Measurements from ENCODE around the gene ASAP2.

ASAP2 gene

DNA sequence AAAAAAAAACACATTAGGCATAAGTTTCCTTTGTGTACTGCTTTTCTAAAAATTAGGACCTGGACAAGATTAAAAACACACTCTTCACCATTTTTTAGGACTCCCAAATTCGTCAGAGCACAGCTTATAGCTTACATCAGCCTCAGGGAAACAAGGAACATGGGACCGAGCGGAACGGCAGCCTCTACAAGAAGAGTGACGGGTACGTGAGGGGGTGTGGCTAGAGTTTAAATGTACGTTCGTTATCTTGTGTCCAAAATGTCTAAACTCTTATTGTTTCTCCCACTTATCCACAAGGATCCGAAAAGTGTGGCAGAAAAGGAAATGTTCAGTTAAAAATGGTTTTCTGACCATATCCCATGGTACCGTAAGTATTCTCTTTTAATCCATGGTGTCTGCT is 137.8 kb downstream of the ASAP2 start:
- no peak for DNase-seq (ENCODE audit: low read depth, low spot score)

DNA sequence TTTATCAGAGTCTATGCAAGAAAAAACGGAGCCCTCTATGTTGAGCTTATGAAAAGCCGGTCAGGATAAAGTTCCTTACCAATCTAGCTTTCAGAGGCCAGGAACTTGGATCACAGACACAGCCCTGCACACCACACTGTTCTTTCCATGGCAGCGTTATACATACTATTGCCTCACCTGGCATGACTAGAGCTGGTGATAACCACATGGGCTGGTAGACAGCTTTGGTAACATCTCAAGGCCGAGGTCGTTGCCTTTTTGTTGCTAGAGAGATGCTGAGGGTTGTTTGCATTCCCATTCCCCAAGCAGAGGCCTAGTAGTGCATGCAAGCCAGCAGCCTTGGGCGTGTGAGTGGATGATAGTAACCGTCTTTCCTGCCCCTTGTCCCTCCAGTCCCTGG is 138.7 kb downstream of the ASAP2 start:
- no peak for DNase-seq (ENCODE audit: low read depth, low spot score)

DNA sequence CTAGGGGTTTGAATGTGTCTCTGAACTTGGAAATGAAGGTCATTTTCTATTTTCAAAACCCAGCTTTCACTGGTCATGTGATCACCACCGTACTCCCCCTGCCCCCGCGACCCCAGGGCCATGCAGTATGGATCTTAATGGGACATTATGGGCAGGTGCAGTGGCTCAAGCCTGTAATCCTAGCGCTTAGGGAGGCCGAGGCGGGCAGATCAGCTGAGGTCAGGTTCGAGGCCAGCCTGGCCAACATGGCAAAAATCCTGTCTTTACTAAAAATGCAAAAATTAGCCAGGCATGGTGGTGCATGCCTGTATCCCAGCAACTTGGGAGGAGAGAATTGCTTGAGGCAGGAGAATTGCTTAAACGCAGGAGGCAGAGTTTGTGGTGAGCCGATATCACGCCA is 139.4 kb downstream of the ASAP2 start:
- no peak for DNase-seq (ENCODE audit: low read depth, low spot score)

DNA sequence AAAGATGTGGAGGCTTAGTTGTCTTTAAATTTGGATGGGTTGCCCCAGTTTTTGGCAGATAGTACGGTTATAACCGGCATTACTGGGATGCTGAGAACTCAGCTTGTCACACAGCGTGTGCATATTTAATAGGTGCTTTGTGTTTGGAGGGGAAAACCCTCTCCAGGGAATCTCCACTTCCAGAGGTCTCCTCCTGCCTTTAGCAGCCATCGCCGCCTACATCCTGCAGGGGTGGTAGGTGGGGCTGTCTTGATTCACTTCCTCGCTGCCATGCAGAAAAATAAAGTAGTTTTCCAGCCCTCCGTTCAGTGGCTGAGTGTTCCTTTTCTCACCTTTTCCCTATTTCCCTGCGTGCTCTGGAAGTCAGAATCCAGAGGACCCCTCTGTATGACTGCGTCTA is 140.3 kb downstream of the ASAP2 start:
- no peak for DNase-seq (ENCODE audit: low read depth, low spot score)

DNA sequence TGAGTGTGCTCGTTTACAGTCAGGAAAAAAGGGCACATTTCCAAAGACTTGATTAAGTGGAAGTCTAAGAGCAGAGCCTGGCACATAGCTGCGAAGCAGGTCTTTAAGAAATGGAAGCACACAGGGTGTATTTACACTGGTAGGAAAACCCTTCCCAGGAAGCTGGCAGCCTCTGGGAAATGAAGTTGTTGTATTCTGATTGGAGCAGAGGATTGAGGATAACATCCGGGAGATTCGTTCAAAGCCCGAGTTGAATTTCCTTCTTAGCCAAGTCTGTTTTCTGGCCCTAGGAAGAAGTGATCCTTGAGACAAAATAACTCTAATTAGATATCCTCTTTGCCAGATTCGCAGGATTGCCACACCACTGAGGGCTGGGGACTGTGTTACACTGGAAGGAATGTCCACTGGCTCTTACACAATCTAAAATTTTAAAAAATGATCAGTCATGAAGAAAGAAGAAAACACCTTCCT is 140.8 kb downstream of the ASAP2 start:
- DNase-seq (ENCODE audit: low read depth, low spot score): peak; percentile 23

DNA sequence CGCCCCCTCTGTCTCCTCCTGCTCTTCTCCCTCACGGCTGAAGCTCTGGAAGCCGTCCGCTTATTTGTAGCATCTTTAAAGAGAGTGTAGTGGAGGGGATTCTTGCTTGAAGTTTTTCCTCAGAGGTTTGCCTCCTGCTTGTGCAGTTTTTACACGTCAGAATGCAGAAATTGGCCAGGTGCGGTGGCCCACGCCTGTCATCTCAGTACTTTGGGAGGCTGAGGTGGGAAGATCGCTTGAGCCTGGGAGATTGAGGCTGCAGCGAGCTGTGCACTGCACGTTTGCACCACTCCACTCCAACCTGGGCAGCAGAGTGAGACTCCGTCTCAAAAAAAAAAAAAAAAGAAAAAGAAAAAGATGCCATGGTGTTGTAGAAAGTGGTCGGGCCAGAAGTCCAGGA is 147.7 kb downstream of the ASAP2 start:
- no peak for DNase-seq (ENCODE audit: low read depth, low spot score)

DNA sequence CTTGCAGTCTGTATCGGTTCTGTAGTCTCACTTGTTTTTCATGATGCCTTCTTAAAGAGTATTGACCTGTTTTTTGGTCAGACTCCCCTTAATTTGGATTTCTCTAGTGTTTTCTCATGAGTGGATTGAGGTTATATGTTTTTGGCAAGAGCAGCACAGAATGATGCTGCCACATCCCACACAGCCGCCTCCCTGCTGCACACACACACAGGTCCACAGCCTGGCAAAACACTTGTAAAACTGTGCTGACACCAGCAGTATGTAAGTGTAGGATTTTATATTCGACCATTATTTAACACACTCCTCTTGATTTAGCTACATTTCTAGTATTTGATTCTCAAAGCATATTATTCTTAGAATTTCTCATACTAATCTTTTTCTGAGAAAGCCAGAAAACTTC is 148.7 kb downstream of the ASAP2 start:
- DNase-seq (ENCODE audit: low read depth, low spot score): no peak

DNA sequence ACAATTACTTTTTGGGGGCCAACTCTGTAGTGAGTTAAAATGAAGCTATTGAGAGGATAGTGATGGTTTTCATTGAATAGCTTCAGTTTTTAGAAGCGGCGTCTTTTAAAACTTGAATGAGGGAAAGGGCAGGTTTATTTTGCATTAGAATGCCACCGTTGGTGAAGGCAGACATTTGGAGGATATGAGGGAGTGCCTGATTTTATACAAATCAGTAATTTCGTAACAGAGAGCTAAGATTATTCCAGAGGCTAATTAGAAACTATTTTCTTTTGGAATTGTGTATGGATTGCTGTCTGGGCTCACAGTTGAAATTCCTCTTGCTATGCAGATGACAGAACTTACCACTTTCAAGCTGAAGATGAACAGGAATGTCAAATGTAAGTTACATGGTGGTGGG is 149.1 kb downstream of the ASAP2 start:
- no peak for DNase-seq (ENCODE audit: low read depth, low spot score)

DNA sequence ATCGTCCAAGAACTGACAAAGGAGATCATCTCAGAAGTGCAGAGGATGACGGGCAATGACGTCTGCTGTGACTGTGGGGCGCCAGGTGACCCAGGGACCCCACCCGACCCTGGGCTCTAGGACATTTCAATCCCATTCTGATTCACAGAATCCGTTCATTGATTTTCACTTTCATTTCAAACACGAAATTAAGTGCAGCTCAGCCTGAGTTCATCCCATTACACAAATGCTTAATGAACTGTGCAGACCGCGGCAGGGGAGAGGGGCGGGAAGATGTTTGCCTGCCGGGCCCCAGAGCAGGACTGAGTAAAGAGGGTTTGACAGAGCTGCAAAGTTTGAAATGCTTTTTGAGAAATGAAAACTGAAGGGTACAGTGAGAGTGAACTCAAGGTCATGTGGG is 149.6 kb downstream of the ASAP2 start:
- DNase-seq (ENCODE audit: low read depth, low spot score): peak; percentile 59

DNA sequence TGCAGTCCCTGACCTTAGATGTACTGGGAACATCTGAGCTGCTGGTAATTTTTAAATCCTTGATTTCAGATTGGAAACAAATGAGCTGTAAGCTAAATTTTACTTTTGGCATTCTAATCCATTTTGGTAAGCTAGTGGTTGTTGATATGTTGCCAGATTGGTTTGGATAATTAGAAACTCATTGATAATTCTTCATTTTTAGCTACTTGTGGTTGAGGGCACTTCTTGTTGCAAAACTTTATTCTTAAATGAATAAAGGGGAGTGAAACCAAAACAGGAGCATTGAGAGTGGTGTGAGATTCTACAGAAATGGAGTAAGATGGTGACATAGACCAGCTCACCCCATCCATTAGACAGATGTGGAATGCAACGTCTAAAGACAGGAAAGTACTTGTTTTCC is 152.2 kb downstream of the ASAP2 start:
- DNase-seq (ENCODE audit: low read depth, low spot score): no peak

DNA sequence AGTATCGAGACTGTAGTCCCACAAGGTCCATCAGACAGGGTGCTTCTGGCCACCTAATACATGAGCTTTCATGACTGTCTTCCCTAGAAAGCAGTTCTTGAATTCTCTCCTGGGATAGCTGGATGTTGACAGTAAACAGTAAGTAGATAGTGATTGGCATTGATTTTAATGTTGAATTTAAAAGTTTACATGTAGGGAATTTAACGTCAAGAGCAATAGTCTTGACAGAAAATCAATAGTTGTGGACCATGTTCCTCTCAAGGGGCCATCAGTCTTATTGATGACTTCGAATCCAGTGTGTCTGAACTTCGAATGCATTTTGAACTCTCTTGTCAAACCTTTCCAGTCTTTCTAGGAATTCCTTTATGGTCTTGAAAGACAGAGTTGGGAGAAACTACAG is 152.9 kb downstream of the ASAP2 start:
- DNase-seq (ENCODE audit: low read depth, low spot score): no peak

DNA sequence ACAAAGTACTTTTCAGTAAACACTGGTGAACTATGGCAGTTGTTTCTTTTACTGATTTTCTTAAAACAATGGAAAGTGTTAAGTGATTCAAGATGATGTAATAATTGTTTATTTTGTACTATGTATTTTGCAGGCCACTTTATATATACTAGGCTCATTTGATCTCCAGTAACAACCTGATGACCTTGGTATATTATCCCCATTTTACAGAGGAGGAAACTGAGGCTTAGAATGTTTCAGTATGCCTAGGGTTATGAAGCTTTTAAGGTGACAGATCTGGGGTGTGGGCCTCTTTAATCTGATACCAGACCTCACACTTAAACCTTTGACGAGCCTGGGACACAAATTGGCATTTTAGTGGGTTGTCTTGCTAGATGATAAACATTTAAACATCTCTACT is 153.5 kb downstream of the ASAP2 start:
- DNase-seq (ENCODE audit: low read depth, low spot score): no peak

DNA sequence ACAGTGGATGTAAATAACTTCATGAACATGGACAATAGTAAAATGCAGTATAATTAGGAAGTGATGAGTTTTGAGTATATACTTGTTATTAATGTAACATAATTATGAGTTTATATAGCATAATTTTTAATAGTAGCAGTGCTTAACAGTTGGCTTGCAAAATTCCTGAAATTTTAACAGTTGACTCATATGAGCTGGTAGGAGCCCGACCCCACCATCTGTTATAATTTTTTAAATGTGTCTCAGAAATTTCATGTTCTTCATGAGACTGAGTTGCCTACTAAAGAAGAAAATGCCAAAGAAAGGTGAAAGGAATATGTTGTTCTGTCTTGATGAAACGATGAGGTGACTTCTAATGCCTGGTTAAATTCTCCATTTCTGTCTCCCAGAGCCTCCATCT is 154.1 kb downstream of the ASAP2 start:
- no peak for DNase-seq (ENCODE audit: low read depth, low spot score)

DNA sequence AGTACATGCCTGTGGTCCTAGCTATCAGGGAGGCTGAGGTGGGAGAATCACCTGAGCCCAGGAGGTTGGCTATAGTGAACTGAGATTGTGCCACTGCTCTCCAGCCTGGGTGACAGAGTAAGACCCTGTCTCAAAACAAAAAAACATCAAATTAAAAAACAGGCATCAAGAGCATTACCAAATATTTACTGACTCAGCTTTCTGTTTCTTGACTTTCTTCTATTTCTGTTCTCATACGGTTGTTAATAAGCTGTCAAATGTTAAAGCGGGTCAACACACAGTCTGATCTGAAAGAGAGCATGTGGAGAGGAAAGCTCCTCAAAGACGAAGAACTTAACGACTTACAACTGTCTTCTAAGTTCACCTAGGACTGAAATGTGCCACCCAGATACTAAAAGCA is 157.8 kb downstream of the ASAP2 start:
- DNase-seq (ENCODE audit: low read depth, low spot score): no peak

DNA sequence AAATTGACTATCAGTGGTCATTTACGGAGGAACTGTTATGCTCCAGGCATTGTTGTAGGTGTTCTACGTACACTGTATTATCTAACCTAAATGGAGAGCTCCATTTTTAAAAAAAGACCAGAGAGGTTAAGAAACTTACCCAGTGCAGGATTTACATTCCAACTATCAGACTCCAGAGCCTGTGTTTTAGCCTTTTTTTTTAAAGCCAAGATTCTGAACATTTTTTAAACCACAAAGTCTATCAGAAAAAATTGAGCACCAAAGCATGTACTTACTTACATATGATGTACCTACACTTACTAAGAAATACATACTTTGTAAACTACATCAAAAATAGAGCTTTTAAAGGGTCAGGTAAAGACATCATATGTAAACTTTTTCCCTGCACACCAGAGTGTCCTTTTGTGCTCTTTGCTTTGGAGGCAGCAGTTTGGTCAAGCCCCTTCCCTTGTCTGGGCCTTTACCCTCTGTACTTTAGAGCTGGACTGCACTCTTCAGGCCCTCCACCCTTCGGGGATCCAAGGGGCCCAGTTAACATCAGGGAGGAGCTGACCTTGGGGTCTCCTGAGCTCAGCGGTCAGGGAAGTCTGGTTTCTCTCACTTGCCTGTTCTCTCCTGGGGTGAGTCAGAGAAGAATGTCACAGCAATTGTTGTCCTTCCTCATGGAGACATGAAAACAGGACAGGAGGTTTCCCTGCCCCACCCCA is 158.3 kb downstream of the ASAP2 start:
- DNase-seq (ENCODE audit: low read depth, low spot score): peak; percentile 33

DNA sequence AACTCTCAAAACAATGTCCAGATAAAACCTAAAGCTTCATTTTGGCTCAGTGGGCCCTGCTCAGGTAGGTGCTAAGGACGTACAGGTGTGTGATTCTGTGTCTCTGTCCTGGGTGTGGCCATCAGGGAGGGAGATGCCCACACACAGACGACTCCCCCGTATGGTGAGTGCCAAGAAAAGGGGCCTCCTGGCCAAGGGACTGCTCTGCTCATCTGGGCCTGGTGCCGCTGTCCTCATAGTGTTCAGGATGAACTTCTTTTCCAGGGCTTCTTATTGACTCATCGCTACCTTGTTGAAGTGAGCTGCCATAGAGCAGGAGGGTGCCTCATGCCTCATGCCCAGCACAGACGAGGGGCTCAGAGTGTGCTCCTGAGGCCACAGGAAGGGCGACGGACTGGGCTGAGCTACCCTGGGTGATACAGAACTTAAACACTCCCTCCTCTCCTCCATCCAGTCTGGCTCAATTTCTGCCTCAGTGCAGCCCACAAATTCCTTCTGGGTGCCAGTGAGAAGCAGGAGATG is 158.9 kb downstream of the ASAP2 start:
- no peak for DNase-seq (ENCODE audit: low read depth, low spot score)

DNA sequence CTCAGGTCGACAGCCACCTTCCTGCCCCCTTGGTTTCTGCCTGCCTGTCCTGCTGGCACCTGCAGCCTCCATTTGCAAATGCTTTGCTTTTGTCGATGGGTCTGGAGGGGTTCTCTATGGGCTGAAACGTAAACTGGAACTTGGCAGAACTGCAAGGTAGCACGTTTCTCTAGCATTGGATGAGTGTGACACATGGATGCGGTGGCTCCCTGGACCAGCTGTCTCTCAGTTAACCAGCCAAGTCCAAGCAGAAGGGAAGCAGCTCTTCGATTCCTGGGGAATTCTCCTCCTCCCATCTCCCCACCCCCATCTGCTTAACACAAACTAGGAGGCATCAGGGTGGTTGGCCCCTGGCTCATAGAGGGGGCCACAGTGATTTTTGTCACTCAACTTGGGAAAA is 159.4 kb downstream of the ASAP2 start:
- no peak for DNase-seq (ENCODE audit: low read depth, low spot score)

DNA sequence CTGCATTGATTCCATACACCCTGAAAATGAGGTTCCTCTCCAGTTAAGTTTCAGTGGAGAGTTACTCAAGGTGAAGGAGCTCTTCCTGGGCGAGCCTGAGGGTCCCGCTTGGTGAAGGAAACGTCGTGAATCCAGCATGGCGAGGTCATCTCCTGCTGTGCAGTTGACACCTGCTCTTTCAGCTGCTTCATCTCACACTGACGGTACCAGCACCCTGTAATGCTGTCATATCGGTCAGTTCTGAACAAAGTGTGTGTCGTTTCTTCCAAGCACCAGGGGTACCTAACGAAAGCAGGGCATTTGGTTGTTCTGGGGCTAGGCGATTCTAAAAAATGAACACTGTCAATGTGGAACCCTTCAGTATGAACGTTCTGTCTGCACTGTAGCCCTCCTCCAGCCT is 164.1 kb downstream of the ASAP2 start:
- no peak for DNase-seq (ENCODE audit: low read depth, low spot score)

DNA sequence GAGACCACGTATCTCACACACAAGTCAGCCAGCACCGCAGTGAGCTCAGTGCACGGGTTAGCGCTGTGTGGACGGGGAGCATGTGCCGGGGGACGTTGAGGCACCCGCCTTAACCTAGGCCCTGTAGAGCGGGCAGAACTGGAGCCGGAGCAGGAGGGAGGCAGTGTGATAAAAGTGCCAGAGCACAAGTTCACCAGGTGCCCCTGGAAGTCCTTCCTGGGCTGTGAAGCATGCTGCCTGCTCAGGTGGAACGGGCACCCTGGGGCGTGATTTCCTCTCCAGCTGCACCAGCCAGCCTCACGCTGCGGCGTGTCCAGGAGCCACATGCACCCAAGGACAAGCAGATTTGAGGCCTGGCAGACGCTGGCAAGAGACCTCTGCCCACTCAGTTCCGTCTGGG is 166.4 kb downstream of the ASAP2 start:
- DNase-seq (ENCODE audit: low read depth, low spot score): no peak

DNA sequence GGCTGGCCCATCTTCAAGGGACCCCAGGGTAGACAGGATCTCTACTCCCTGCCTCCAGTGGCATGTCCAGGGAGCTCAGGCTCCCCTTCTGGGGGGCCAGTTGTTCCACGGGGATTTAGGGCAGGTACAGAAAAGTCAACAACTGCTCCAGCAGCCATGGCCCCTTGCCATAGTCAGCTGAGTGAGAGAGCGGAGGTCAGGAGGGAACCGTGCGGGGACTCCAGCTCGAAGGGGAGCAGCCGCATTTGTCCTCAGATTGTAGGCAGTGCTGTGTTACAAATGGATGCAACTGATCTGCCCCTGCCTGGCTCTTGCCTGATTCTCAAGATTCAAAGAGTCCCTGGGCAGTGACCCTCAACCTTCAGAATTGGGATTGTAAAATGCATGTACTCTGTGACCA is 166.9 kb downstream of the ASAP2 start:
- no peak for DNase-seq (ENCODE audit: low read depth, low spot score)

DNA sequence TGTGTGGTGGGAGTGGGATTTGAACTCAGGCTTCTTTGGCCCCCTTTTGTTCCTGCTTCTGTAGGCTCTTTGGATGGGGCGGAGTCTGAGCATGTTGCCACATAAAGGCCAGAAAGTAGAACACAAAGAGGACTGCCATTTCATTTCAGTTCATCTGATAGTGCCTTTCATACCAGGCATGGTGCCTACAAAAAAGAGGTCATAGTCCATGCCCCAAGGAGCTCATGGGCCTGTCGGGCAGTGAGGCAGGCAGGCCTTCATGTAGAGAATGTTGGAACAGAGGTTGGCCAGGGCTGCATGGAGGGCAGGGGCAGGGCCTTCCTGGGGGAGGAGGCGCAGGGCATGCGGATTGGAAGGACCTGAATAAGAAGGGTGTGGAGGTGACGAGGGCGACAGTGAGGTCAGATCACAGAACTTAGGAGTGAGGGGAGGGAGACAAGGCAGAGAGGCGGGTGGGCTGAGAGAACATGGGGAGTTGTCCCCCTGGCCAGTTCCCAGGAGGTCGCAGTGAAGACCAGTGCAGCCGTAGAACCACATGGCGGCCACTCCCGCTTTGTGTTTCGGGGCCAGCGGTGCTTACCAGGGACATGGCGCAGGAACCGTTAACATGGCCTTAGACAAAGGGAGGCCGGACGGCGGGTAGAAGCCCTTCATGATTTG is 167.6 kb downstream of the ASAP2 start:
- no peak for DNase-seq (ENCODE audit: low read depth, low spot score)

DNA sequence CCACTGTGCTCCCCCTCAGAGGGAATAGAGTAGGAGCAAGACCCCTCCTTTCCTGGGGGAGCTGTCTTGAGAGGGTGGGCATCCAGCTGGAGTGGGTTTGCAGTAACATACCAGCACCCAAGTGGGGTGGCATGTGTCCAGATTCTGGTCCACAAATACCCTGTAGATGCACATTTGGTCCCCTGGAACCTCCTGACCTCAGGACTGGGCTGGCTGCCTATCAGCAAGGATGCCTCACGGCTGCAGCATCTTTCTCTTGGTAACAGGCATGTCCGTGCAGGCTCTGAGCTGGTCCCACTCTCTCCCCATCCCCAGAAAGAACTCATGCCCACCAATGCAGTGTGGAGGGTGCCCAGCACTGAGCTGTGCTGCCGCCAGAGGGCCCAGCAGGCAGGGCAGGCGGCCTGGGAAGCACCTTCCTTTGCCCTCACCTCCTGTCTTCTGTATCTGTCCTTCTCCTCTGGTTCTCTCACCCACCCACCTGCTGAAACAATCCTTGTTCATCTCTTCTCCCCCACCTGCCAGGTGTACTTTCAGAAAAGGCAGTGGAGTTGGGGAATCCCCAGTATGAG is 169.3 kb downstream of the ASAP2 start:
- no peak for DNase-seq (ENCODE audit: low read depth, low spot score)

DNA sequence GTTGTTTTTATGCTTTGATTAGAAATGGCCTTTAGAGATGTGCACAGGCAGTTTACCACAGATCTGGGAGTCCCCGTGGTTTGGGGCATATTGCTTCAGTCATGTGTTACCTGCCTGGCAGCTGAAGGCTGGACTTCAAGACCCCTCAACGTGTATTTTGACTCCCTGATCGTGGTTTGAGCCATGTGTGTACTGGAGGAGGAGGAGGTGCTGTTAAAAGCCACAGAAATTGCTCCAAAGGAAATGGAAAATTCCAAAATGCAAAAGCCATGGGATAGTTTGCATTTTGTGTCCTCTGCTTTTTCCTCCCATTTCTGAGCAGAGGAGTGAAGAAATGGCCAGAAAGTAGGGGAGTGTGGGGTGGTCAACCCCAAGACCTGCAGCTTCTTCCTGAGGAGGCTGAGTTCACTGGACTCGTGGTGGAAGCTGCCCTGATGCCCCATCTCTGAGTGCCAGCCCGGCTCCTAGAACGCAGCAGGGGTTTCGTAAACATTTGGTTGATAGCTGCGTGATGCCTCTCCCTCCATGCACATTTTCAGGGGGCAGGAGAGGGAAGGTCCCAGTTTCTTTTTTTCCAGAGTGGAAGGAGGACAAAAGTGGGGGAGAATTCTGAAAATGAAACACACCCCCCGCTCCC is 171.0 kb downstream of the ASAP2 start:
- no peak for DNase-seq (ENCODE audit: low read depth, low spot score)

Measured in astrocyte of the hippocampus (primary cell).